ENCODE data around the gene LENG1.

LENG1 gene

DNA sequence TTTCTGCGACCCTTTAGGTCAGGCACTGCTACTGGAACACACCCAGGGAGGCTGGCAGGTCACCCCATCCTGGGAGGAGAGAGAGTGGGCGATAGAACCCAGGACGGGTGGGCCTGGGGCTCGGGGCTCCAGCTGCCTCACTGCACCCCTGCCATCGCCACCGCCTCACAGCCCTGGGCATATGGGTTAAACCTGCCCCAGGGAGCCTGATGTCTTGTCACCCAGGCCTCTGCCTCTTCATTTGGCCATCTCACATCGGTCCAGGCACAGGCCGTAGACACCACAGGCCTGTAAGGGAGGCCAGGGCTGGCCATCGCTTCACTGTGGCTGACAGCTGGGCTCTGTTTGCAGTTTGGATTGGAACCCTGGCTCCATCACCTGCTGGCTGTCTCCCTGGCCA is 33.8 kb downstream of the LENG1 start:
- no peaks in the 10 kb centered on the region for H3K9me3 ChIP-seq (ENCODE audit: insufficient read depth, low read depth, low read length)
- no peaks in the 10 kb centered on the region for H3K4me1 ChIP-seq (ENCODE audit: insufficient read depth, low read length, poor library complexity, severe bottlenecking)
- H4K20me1 ChIP-seq (ENCODE audit: insufficient read depth, low read length, poor library complexity, severe bottlenecking) = no peaks in the 10 kb centered on the region
- peaks cover 54% of the 10 kb centered on the region; the same call in 1 of the 2 replicates for H3K36me3 ChIP-seq (ENCODE audit: insufficient read depth, low read length)
- no peak overlapping the region for H3K4me2 ChIP-seq (ENCODE audit: low read depth, low read length, poor library complexity, severe bottlenecking)
- H2AFZ ChIP-seq (ENCODE audit: low read length) = no peak overlapping the region
- no peak overlapping the region for H3K4me3 ChIP-seq (ENCODE audit: low read length, poor library complexity, severe bottlenecking)
- no peaks in the 10 kb centered on the region for H3F3A ChIP-seq (ENCODE audit: low read depth)
- H3K9me2 ChIP-seq (replicated peaks; ENCODE audit: low read depth, low read length) = no peaks in the 10 kb centered on the region
- TF ChIP-seq, protein P1, sequence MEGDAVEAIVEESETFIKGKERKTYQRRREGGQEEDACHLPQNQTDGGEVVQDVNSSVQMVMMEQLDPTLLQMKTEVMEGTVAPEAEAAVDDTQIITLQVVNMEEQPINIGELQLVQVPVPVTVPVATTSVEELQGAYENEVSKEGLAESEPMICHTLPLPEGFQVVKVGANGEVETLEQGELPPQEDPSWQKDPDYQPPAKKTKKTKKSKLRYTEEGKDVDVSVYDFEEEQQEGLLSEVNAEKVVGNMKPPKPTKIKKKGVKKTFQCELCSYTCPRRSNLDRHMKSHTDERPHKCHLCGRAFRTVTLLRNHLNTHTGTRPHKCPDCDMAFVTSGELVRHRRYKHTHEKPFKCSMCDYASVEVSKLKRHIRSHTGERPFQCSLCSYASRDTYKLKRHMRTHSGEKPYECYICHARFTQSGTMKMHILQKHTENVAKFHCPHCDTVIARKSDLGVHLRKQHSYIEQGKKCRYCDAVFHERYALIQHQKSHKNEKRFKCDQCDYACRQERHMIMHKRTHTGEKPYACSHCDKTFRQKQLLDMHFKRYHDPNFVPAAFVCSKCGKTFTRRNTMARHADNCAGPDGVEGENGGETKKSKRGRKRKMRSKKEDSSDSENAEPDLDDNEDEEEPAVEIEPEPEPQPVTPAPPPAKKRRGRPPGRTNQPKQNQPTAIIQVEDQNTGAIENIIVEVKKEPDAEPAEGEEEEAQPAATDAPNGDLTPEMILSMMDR (conservative IDR thresholded peaks at IDR 0.05; ENCODE audit: low read length) = no peak
- TF ChIP-seq EZH2phosphoT487 (IDR thresholded peaks at IDR 0.05; ENCODE audit: borderline replicate concordance) = no peak
- H3K9ac ChIP-seq (ENCODE audit: low read depth, low read length, poor library complexity, severe bottlenecking) = no peak overlapping the region
- no peaks in the 10 kb centered on the region for H3K27me3 ChIP-seq (ENCODE audit: insufficient read depth, low read length, poor library complexity, severe bottlenecking)
- H3K79me2 ChIP-seq (ENCODE audit: insufficient read depth, low read length) = no peaks in the 10 kb centered on the region

DNA sequence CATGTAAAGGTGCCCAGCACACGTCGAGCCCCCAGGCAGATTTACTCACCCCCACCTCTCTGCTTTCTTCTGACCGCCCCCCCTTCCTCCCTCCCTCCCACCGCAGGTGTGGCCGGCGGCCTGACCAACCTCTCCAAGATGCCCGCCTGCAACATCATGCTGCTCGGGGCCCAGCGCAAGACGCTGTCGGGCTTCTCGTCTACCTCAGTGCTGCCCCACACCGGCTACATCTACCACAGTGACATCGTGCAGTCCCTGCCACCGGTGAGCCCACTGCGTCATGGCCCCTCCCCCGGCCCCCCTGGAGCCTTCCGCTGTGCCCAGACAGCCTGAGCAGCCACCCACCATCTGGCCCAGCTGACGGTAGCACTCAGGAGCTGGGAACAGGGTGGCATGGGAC is 35.1 kb downstream of the LENG1 start:
- peaks cover 50% of the 10 kb centered on the region; the same call in 1 of the 2 replicates for H3K36me3 ChIP-seq (ENCODE audit: insufficient read depth, low read length)

DNA sequence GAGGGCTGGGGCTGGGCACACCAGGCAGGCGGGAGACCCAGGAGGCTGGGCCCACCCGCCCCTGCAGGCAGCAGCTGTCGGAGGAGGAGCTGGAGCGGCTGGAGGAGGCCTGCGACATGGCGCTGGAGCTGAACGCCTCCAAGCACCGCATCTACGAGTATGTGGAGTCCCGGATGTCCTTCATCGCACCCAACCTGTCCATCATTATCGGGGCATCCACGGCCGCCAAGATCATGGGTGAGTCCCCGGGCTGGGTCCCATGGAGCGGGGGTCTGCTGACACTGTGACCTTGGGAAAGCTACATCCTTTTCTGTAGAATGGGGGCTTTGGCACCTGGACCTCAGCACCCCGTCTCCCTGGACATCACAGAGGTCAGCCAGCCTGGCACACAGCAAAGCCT is 35.8 kb downstream of the LENG1 start:
- Histone ChIP-seq H3K79me2 (ENCODE audit: insufficient read depth, low read length) (no peaks in the 10 kb centered on the region), H4K20me1 (ENCODE audit: insufficient read depth, low read length, poor library complexity, severe bottlenecking) (no peaks in the 10 kb centered on the region), H3F3A (ENCODE audit: low read depth) (no peaks in the 10 kb centered on the region), H3K4me2 (ENCODE audit: low read depth, low read length, poor library complexity, severe bottlenecking) (no peak overlapping the region), H3K27me3 (ENCODE audit: insufficient read depth, low read length, poor library complexity, severe bottlenecking) (no peaks in the 10 kb centered on the region), H3K36me3 (ENCODE audit: insufficient read depth, low read length) (peaks cover 48% of the 10 kb centered on the region; the same call in 1 of the 2 replicates), H3K4me3 (ENCODE audit: low read length, poor library complexity, severe bottlenecking) (no peak overlapping the region), H3K9ac (ENCODE audit: low read depth, low read length, poor library complexity, severe bottlenecking) (no peak overlapping the region), H2AFZ (ENCODE audit: low read length) (no peak overlapping the region), H3K9me3 (ENCODE audit: insufficient read depth, low read depth, low read length) (no peaks in the 10 kb centered on the region), H3K9me2 (replicated peaks; ENCODE audit: low read depth, low read length) (no peaks in the 10 kb centered on the region), H3K4me1 (ENCODE audit: insufficient read depth, low read length, poor library complexity, severe bottlenecking) (no peaks in the 10 kb centered on the region)
- no peak for TF ChIP-seq EZH2phosphoT487 (IDR thresholded peaks at IDR 0.05; ENCODE audit: borderline replicate concordance)
- TF ChIP-seq, protein P1 (conservative IDR thresholded peaks at IDR 0.05; ENCODE audit: low read length) = no peak

More for the DNA sequence above, 35.1 kb downstream of the LENG1 start:
- Histone ChIP-seq H3F3A (ENCODE audit: low read depth) (no peaks in the 10 kb centered on the region), H3K9ac (ENCODE audit: low read depth, low read length, poor library complexity, severe bottlenecking) (no peak overlapping the region), H3K9me2 (replicated peaks; ENCODE audit: low read depth, low read length) (no peaks in the 10 kb centered on the region), H2AFZ (ENCODE audit: low read length) (no peak overlapping the region), H3K4me3 (ENCODE audit: low read length, poor library complexity, severe bottlenecking) (no peak overlapping the region), H3K4me1 (ENCODE audit: insufficient read depth, low read length, poor library complexity, severe bottlenecking) (no peaks in the 10 kb centered on the region), H3K79me2 (ENCODE audit: insufficient read depth, low read length) (no peaks in the 10 kb centered on the region), H3K27me3 (ENCODE audit: insufficient read depth, low read length, poor library complexity, severe bottlenecking) (no peaks in the 10 kb centered on the region), H3K4me2 (ENCODE audit: low read depth, low read length, poor library complexity, severe bottlenecking) (no peak overlapping the region), H3K9me3 (ENCODE audit: insufficient read depth, low read depth, low read length) (no peaks in the 10 kb centered on the region), H4K20me1 (ENCODE audit: insufficient read depth, low read length, poor library complexity, severe bottlenecking) (no peaks in the 10 kb centered on the region)
- TF ChIP-seq, protein P1 (conservative IDR thresholded peaks at IDR 0.05; ENCODE audit: low read length) = no peak
- no peak for TF ChIP-seq EZH2phosphoT487 (IDR thresholded peaks at IDR 0.05; ENCODE audit: borderline replicate concordance)
